Brain microvascular endothelial cell (primary cell): Measurements from ENCODE around the gene P2RX7.
"Not testable (repeated sequence)": the region's sequence is repeated elsewhere in the genome, so short reads cannot be mapped to it uniquely, and the experiment has no call there.

ENCODE experiments used
- DNase-seq: peaks from one replicate; pipeline ENCODE4 v3.0.0-alpha.2; 2020
- H3K27ac ChIP-seq: fragments of 250-450 bp; sonication (Bioruptor Pico); 2 replicates; pipeline ENCODE4 v1.5.1; 2020; ENCODE audit warnings: mild to moderate bottlenecking, moderate library complexity
- H3K27me3 ChIP-seq: fragments of 250-450 bp; sonication (Bioruptor Pico); replicated peaks from 2 replicates; pipeline ENCODE4 v1.5.1; 2020; ENCODE audit warnings: mild to moderate bottlenecking
- H3K36me3 ChIP-seq: fragments of 250-450 bp; sonication (Bioruptor Pico); replicated peaks from 2 replicates; pipeline ENCODE4 v1.5.1; 2020; ENCODE audit warnings: mild to moderate bottlenecking
- H3K4me3 ChIP-seq: 2 replicates; pipeline ENCODE4 v1.5.1; 2011; ENCODE audit warnings: low read depth, mild to moderate bottlenecking, control low read depth, low read length, moderate library complexity
- CTCF ChIP-seq: IDR thresholded peaks from 2 replicates; pipeline ENCODE4 v1.5.1; 2011; ENCODE audit warnings: low read depth, mild to moderate bottlenecking, moderate library complexity, low read length, control low read depth, inconsistent platforms; ENCODE audit errors: missing control alignments
- in situ Hi-C: cut with HindIII; loops from 2 replicates; pipeline ENCODE4 v1.10.0; 2017; ENCODE audit warnings: low sequenced_read_pairs, low pct_ligation_motif_present

P2RX7 gene

GRCh38 chr12:121196902-121197301, 64.2 kb downstream of the P2RX7 start:
- in situ Hi-C loops, result no loop called here
- no peak overlapping the region for H3K4me3 ChIP-seq
- no peak for TF ChIP-seq CTCF
- no peak for DNase-seq
- no peaks in the 10 kb centered on the region for H3K27me3 ChIP-seq
- H3K36me3 ChIP-seq, result no peaks in the 10 kb centered on the region
- no peak overlapping the region for H3K27ac ChIP-seq

- H3K4me3 ChIP-seq, result no peak overlapping the region
- no peak overlapping the region for H3K27ac ChIP-seq
- in situ Hi-C loops, result no loop called here
- no peak for TF ChIP-seq CTCF
- H3K36me3 ChIP-seq, result no peaks in the 10 kb centered on the region
- H3K27me3 ChIP-seq, result no peaks in the 10 kb centered on the region
- DNase-seq, result no peak
Measured at GRCh38 chr12:121198949-121199348, 66.3 kb downstream of the P2RX7 start.

- DNase-seq, in situ Hi-C loops, H3K36me3 ChIP-seq, H3K27me3 ChIP-seq, H3K27ac ChIP-seq, H3K4me3 ChIP-seq: not testable (repeated sequence)
Measured at GRCh38 chr12:121201140-121201539, 68.5 kb downstream of the P2RX7 start.

GRCh38 chr12:121202407-121203355, 70.0 kb downstream of the P2RX7 start:
- H3K36me3 ChIP-seq, result no peaks in the 10 kb centered on the region
- in situ Hi-C loops, result no loop called here
- TF ChIP-seq CTCF, result no peak
- no peak for DNase-seq
- H3K27ac ChIP-seq, result no peak overlapping the region
- no peaks in the 10 kb centered on the region for H3K27me3 ChIP-seq
- H3K4me3 ChIP-seq, result no peak overlapping the region

GRCh38 chr12:121203482-121203881, 70.8 kb downstream of the P2RX7 start:
- TF ChIP-seq CTCF, result no peak
- Histone ChIP-seq H3K27ac (no peak overlapping the region), H3K4me3 (no peak overlapping the region), H3K27me3 (no peaks in the 10 kb centered on the region), H3K36me3 (no peaks in the 10 kb centered on the region)
- in situ Hi-C loops, result no loop called here
- no peak for DNase-seq

GRCh38 chr12:121205491-121205890, 72.8 kb downstream of the P2RX7 start:
- H3K36me3 ChIP-seq, result no peaks in the 10 kb centered on the region
- no peak for TF ChIP-seq CTCF
- no peaks in the 10 kb centered on the region for H3K27me3 ChIP-seq
- in situ Hi-C loops, result no loop called here
- H3K4me3 ChIP-seq, result no peak overlapping the region
- H3K27ac ChIP-seq, result no peak overlapping the region
- no peak for DNase-seq

- H3K4me3 ChIP-seq, in situ Hi-C loops, H3K36me3 ChIP-seq, DNase-seq, H3K27me3 ChIP-seq, H3K27ac ChIP-seq: not testable (repeated sequence)
Measured at GRCh38 chr12:121208571-121208970, 75.9 kb downstream of the P2RX7 start.
